Vagina (tissue), 2 donors: ENCODE results near the gene PRKAG2.

Experiments
- POLR2A ChIP-seq, 2 donors: fragments of 450-650 bp; IDR thresholded peaks; one replicate each; pipeline ENCODE4 v1.6.1; 2017; ENCODE audit warnings: antibody characterized with exemption in 2 of 2, mild to moderate bottlenecking in 2 of 2, moderate library complexity in 2 of 2
- POLR2AphosphoS5 ChIP-seq, 2 donors: sonication (generic); formaldehyde crosslinking; IDR thresholded peaks; one replicate each; pipeline ENCODE4 v1.9.0; 2017; ENCODE audit warnings: antibody characterized with exemption in 2 of 2, mild to moderate bottlenecking in 2 of 2, low read depth in 1 of 2; ENCODE audit not compliant: insufficient read depth in 1 of 2

GRCh38 chr7:151871904-151872303 lies 5.0 kb downstream of the PRKAG2 start:
- no peak for TF ChIP-seq POLR2AphosphoS5 (IDR thresholded peaks at IDR 0.05; ENCODE audit: insufficient read depth in 1 of 2, low read depth in 1 of 2)
- TF ChIP-seq POLR2A (IDR thresholded peaks at IDR 0.05) = no peak
